NAMALWA (cell line): ENCODE measurements around the gene RAD23A.
"Not testable (repeated sequence)": the region's sequence is repeated elsewhere in the genome, so short reads cannot be mapped to it uniquely, and the experiment has no call there.

Experiments used
- DNase-seq: peaks from one replicate; pipeline ENCODE4 v3.0.0-alpha.2; 2015; ENCODE audit warnings: low spot score

Gene RAD23A

DNA sequence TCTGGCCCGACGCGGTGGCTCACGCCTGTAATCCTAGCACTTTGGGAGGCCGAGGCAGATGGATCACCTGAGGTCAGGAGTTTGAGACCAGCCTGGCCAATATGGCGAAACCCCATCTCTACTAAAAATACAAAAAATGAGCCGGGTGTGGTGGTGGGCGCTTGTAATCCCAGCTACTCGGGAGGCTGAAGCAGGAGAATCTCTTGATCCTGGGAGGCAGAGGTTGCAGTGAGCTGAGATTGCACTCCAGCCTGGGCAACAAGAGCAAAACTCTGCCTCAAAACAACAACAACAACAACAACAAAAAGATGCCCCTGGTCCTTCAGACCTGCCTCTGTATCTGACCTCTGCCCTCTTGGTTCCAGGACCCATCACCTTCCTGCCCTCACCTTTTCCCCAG, 9.9 kb downstream of the RAD23A start:
- not testable (repeated sequence) for DNase-seq

DNA sequence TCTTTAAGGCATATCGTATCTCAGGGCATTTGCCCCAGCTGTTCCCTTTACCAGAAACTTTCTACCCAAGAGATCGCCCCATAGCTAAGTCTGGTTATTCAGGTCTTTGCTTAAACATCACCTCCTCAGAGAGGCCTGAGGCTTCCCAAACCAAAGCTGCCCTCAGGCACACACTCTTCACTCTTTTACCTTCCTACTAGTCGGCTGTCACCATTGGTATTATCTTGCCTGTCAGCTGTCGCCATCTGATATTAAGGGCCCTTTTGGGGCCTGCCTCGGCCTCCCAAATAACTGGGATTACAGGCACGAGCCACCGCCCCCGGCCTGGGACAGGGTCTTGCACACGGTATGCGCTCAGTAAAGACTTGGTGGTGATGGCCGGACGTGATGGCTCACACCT, 10.3 kb downstream of the RAD23A start:
- DNase-seq, result peak; percentile 31

DNA sequence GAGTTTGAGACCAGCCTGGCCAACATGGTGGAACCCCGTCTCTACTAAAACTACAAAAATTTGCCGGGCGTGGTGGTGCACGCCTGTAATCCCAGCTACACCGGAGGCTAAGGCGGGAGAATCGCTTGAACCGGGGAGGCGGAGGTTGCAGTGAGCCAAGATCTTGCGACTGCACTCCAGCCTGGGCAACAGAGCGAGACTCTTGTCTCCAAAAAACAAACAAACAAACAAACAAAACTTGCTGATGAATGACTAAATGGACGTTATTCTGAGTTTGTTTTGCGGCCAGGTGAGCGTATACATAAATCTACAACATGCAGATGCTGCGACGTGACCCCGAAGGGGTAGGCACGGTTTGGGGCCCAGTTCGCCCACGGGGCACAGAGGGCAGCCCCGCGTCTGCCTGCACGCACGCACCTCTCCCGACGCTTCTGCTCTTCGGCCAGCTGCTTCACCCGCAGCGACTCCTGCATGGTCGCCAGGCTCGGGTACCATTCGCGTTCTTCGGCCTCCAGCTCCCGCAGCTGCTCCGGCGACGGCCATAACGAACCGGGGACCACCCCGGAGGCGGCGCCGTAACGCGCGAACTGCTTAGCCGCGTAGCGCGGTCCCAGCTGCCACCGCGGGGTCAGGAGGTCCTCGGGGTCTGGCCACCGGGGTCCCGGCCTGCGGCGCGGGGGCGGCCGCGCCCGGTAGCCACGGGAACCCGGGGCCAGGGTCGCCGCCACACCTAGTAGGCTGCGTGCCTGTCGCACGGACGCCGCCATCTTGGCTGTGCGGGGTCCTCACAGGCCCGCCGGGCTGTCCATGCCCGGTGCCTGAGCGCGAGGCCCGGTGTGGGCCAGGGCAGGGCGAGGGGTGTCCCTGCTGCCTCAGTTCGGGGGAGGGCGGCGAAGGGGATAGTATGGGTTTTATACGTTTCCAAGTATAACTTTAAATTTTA, 11.1 kb downstream of the RAD23A start, which contains the start of gene GADD45GIP1:
TSS of gene GADD45GIP1 (minus strand) at position 778 of the 943 bp plus-strand sequence. CDS start at position 767, 11 bp downstream.
- DNase-seq, result peak; percentile 86

DNA sequence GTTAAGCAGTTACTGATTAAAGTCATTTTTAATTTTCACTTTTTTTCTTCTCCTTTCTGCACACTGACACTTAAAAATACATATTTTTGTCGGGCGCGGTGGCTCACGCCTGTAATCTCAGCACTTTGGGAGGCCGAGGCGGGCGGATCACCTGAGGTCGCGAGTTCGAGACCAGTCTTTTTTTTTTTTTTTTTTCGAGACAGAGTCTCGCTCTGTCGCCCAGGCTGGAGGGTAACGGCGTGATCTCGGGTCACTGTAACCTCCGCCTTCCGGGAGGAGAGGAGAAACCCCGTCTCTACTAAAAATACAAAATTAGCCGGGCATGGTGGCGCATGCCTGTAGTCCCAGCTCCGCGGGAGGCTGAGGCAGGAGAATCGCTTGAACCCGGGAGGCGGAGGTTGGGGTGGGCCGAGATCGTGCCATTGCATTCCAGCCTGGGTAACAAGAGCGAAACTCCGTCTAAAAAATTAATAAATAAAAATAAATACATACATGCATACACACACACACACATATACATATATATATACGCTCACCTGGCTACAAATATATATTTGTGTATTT, 11.8 kb downstream of the RAD23A start:
- not testable (repeated sequence) for DNase-seq

DNA sequence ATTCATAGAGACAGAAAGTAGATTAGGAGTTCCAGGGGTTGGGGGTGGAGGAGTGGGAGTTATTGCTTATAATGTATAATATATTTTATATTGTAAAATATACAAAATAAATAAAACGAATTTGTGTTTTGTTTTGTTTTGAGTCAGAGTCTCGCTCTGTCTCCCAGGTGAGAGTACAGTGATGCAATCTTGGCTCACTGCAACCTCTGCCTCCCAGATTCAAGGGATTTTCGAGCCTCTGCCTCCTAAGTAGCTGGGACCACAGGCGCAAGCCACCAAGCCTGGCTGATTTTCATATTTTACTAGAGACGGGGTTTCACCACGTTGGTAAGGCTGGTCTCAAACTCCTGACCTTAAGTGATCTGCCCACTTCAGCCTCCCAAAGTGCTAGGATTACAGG, 13.8 kb downstream of the RAD23A start:
- DNase-seq, result no peak

DNA sequence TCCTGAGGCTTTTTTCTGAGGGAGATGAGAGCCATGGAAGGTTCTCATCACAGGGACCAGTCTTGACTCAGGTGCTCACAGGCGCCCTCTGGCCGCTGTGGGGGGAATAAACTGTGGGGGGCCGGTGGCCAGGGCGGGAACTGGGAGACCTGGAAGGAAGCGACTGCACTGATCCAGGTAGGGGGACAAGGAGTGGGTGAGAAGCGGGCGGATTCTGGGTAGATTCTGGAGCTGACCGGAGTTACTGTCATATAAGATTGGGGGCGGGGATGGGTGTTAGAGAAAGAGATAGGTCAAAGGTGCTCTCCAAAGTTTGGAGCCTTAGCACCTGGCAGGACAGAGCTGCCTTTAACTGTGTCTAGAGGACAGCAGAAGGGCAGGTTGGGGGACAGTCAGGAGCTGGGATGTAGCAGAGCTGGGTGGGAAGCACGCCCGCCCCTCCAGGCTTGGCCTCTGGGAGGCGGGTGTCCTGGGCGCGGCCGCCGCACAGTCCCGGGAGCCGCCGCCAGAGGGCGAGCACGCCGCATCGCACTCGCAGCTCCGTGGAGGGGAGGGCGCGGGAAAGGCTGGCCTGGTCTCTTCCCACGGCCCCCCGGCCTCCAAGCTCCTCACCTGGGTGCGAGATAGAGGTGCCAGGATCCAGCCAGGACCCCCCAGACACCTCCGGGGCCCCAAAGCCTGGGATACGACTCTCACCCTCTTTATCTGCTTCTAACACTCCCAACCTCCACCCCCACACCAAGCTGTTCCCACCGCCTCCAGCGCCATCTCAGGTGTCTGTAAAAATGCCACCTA, 19.6 kb downstream of the RAD23A start:
- DNase-seq, result peak; percentile 88

DNA sequence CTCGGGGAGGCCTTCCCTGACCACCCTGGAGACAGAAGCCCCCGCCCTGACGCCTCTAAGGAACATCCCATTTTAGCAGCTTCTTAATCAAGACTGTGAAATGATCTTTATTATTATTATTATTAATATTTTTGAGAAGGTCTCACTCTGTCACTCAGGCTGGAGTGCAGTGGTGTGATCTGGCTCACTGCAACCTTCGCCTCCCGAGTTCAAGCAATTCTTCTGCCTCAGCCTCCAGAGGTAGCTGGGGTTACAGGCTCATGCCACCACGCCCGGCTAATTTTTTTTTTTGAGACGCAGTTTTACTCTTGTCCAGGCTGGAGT, 20.1 kb downstream of the RAD23A start:
- DNase-seq, result no peak

DNA sequence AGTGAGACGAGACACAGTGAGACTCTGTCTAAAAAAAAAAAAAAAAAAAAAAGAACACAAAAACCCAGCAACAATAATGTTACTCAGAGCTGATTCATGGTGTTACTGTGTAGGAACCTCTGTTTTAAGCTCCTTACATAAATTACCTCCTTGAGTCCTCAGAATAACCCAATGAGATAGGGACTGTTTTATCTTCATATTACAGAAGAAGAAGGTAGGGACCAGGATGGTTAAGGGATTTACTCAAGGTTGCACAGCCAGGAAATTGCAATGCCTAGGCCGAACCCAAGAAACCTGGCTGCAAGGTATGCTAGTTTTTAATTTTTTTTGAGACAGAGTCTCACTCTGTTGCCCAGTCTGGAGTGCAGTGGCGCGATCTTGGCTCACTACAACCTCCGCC, 22.2 kb downstream of the RAD23A start:
- DNase-seq, result no peak

DNA sequence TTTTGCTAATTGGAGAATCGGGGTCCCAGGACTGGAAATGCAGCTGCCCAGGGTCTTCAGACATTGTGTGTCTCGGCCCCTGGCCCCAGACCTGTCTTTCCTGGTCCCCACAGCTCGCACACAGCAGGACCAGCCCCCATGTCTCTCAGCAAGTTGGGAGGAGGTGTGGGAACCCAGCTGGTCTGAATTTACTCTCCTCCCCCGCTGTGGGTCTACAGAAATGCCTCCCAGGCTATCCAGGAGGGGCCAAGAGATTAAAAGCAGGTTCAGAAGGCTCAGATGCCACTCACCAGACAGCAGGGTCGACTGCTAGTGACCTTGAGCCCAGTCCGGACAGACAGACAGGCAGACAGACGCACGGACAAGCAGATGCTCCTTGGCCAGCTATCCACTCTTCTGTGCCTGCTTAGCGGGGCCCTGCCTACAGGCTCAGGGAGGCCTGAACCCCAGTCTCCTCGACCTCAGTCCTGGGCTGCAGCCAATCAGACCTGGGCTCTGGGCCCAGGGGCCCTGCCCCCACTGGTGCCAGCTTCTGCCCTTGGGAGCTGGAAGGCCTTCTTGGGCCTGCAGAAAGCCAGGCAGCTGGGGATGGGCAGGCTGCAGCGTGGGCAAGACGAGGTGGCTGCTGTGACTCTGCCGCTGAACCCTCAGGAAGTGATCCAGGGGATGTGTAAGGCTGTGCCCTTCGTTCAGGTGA, 23.8 kb downstream of the RAD23A start, which contains the start of gene DAND5:
TSS of gene DAND5 (plus strand) at position 285 of the 697 bp plus-strand sequence. CDS start at position 370, 85 bp downstream.
- no peak for DNase-seq

DNA sequence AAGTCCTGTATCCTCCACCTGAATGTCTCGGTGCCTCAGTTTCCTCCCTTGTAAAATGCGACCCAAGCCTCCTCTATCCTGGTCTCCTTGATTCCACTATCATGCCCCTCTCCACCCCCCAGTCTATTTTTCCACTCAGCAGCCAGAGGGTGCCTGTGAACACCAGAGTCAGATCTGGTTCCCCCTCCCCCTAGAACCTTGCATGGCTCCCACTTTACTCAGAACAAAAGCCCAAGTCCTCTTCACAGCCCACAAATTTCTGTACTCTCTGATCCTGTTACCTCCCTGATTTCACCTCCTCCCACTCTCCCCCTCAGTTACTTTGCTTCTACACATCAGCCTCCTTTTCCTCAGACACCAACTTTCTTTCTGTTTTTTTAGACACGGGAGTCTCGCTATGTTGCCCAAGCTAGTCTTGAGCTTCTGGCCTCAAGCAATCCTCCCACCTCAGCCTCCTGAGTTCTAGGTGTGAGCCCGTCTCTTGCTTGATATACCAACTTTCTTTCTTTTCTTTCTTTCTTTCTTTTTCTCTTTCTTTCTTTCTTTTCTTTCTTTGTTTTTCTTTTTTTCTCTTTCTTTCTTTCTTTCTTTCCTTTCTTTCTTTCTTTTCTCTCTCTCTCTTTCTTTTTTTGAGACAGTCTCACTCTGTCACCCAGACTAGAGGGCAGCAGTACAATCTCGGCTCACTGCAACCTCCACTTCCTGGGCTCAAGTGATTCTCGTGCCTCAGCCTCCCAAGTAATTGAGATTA, 24.6 kb downstream of the RAD23A start:
- no peak for DNase-seq

DNA sequence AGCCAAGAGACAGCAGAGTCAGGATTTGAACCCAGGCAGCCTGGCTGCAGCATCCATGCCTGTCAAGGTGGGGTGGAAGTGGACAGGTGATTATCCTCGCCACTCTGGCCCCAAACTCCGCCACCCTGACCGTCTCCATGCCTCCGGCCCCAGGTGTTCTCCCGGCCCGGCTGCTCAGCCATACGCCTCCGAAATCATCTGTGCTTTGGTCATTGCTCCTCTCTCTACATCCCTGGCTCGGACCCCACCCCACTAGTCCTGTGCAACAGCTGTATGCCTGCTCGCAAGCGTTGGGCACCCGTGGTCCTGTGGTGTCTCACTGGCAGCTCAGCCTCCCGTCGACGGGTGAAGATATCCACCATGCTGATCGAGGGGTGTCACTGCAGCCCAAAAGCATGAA, 27.6 kb downstream of the RAD23A start:
- DNase-seq, result no peak

DNA sequence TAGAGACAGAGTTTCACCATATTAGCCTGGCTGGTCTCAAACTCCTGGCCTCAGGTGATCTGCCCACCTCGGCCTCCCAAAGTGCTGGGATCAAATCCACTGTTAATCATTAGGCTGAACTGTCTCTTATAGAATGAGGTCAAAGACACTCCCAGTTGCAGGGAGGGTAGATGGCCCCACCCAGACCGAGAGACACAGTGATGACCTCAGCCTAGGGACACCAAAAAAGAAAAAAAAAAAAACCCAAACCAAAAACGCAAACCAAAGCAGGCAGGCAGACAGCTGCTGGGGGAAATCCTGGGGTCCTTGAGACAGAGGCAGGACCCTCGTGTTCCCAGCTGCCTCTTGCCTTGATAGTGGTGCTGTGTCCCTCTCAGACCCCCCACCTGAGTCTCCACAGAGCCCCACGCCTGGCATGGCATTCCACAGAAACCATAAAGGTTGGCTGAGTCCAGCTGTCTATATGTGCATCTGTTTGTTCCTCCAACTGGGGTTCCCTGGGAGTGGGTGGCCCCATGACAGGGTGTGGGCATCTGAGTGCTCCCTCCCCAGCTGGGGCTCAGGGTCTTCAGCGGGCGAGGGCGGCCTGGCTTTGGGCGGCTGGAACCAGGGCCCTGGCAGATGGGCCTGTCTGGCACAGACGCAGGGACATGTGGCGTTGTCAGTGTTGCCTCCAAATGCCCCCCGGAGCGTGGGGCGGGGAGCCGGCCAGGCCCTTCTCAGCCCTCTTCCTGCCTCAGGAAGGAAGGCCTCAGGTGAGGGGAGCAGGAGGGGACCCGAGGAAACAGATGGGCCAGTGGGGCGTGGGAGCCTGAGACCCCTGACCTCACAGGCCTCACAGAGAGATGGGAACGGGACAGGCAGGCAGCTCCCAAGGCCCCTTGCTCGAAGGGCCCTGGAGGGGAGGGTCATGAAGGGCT, 28.9 kb downstream of the RAD23A start:
- DNase-seq, result no peak

DNA sequence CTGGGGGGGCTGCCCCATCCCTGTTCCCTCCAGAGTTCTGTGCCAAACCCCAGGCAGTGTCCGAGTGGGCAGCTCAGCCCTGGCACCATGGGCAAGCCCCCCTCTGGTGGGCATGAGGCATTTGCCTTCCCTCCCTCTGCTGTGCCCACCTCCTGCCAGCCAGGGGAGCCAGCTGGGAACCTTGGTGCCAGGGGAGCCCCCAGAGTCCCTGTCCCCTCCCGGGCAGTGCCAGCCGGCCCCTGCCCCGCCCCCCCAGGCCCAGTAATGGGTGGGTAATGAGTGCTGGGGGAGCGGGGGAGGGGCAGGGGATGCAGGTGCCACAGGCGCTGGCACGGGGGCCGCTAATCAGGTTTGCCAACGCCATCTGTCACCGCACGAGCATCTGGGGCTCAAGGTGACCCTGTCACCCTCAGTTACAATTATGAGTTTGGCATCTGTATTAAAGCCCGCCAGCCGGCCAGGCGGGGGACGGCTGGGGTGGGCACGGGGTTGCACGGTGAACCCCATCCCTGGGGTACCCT, 29.6 kb downstream of the RAD23A start:
- no peak for DNase-seq

DNA sequence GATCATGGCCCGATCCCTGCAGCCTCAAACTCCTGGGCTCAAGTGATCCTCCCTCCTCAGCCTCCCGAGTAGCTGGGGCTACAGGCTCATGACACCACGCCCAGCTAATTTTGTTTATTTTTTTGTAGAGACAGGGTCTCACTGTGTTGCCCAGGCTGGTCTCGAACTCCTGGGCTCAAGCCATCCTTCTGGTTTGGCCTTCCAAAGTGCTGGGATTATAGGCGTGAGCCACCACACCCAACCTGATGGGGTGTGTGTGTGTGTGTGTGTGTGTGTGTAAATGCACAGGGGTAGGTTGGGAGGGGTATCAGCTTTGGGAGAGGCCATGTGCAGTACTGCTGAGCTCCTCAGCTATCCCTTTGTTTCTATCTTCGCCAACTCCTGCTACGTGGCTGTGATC, 30.4 kb downstream of the RAD23A start:
- DNase-seq, result not testable (repeated sequence)

DNA sequence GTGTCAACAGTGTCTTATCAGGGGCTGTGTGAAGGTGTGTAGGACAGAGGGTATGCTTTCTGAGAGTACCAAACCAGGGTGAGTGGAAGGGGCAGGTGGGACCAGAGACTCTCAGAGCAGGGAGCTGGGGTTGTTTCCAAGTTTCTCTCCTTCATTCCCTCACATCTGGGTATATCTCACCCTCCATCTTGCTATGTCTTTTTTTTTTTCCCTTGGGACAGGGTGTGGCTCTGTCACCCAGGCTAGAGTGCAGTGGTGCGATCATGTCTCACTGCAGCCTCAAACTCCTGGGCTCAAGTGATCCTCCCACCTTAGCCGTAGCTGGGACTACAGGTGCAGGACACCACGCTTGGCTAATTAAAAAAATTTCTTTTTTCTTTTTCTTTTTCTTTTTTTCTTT, 34.3 kb downstream of the RAD23A start:
- peak; percentile 38 for DNase-seq

DNA sequence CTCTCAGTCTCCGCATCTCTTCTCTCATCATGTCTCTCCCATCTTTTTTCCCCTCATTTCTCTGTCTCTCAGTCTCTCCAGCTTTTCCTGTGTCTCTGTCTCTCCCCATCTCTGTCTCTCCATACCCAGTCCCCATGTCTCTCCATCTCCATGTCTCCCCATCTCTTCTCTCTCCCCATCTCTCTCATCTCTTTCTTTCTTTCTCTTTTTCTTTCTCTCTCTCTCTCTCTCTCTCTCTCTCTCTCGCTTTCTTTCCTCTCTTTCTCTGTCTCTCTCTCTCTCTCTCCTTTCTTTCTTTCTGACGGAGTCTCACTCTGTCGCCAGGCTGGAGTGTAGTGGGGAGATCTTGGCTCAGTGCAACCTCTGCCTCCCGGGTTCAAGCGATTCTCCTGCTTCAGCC, 37.0 kb downstream of the RAD23A start:
- no peak for DNase-seq

DNA sequence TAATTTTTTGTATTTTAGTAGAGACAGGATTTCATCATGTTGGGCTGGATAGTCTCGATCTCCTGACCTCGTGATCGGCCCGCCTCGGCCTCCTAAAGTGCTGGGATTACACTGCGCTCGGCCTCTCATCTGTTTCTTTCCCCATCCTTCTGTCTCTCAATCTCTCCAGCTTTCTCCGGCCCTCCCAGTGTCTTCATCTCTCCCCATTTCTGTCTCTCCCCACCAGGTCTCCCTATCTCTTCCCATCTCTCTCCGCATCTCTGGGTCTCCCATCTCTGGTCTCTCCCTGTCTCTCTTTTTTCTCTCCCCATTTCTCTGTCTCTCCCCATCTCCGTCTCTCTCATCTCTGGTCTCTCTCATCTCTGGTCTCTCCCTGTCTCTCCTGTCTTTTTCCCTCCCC, 37.4 kb downstream of the RAD23A start:
- DNase-seq, result no peak

DNA sequence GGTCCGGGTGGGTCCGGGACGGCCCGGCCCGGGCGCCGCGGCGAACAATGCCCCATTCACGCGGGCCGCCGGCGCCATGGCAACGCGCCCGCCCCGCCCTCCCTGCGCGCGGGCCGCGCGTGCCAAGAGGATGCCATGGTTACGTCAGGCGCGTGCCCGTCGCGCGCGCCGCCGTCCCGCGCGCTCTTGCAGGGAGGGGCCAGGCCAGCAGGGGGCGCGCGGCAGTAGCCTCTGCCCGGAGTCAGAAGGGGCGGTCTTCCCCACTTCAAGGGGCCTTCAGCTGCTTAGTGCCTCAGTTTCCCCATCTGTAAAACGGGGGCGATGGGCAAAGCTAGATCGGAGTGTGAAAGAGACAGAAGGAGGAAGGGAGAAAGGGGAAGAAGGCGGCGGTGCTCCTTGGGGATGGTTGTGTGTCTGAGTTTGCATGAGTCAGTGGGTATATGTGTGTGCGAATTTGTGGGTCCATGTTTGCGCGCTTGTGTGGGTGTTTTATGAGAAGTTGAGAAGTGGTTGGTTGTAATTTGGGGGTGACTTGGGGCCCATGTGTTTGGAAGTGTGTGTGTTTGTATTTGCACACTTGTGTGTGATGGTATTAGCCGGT, 38.0 kb downstream of the RAD23A start:
- DNase-seq, result peak; percentile 80

DNA sequence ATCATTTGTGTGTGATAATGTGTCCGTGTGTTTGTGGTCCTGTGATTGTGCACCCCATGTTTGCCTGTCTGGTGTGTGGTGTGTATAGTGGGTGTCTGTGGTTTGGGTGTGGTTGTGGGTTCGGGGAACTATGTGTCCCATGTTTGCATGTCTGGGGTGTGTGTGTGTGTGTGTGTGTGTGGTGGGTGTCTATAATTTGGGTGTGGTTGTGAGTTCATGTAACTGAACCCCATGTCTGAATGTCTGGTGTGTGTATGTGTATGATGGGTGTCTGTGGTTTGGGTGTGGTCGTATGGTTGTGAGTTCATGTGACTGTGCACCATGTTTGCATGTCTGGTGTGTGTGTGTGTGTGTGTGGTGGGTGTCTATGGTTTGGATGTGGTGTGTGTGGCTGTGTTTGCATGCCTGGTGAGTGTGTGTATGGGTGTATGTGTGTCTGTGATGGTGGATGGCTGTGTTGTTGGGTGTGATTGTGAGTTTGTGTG, 38.5 kb downstream of the RAD23A start:
- no peak for DNase-seq
